ENCODE measurements around the gene SRSF10.
"Not testable (repeated sequence)": the region's sequence is repeated elsewhere in the genome, so short reads cannot be mapped to it uniquely, and the experiment has no call there.

Gene SRSF10

DNA sequence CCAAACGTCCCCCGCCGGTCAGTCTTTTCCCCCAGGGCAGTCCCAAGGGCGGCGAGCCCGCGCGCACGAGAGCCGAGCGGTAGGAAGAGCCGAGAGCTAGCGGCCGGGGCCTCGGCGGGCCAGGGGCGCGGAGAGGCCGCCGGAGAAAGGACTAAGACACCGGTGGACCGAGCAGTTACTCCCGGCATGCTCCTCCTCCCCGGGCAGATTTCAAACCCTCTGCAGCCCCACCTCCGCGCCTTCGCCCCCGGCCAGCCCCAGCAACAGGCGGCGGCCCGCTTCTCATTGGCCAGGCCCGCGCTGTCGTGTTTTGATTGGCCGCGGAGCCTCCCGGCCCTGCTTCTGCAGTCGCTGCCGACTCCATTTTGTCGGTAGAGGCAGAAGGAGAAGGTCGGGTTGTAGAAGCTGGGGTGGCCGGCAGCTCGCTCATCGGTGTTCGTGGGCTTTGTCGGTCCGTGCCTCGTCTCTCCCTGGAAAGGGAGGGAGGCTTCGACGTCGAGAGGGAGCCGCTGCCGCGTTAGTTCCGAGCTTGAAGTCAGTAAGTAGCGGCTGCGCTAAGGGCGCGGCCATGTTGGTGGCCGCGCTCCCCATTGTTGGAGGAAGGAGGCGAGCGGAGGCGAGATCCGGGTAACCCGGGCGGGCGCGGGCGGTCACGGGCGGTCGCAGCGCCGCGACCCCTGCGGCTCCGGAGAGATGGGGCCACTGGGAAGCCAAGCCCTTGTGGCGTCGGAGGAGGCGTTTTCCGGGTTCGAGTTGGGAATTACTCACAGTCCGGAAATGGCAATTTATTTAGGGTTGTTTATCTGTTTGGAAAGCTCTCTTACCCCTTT is 20.5 kb downstream of the SRSF10 start, which contains the start of gene PNRC2:
Gene PNRC2, plus strand, starts transcription at position 368 of the 830 bp plus-strand sequence. CDS start 1,630 bp downstream, outside the sequence.
- in situ Hi-C loops (cut with MboI; ENCODE audit: low sequenced_read_pairs), result no loop called here

DNA sequence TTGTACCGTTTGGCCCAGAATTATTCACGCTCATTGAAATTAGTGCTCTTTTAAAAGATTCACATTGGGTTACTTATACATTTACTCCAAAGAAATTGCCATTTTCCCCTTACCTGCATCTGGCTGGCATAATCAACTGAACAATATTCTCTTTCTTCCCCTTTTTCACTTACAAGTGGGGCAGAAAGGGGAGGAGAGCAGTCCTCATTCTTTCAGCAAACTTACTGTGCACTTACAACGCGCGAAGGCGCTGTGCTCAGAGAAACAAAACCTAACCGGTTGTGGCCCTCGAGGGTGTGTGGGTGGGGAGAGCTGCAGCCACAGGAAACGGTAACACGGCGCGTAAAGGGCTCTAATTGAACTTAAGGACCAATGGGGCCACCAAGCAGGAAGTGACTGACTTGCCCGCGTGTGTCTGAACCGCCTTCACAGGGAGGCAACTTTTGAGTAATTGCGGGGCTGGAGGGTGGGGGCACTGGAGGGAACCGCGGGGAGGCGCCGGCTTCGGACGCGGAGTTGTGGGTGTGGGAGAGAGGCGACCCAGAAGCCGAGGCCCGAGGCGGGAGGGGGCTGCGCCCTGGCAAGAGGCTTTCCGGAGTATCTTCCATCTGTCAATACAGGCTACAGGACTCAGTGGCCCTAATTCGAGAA is 21.2 kb downstream of the SRSF10 start:
- in situ Hi-C loops (cut with MboI; ENCODE audit: low sequenced_read_pairs), result no loop called here

DNA sequence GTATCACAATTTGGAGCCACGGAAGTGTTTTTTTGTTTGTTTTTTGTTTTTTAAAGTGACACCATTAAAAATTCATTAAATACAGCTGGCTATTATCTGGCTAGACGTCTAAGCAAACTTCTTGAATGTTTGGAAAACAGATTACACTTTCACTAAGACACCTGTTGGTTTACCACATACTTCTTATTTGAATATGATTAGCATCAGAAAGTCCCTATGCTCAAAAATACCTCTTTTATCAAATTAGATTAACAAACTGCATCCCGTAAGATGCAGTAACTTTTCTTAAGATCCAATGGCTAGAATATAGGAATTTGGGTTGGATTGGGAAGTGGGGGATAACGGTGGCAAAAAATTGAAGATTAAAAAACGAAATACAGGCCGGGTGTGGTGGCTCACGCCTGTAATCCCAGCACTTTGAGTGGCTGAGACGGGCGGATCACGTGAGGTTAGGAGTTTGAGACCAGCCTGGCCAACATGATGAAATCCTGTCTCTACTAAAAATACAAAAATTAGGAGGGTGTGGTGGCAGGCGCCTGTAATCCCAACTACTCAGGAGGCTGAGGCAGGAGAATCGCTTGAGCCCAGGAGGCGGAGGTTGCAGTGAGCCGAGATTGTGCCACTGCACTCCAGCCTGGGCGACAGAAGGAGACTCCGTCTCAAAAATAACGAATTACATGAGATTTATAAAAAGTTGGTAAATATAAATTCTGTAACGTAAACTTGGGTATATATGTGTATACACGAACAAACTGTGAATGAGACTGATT is 21.9 kb downstream of the SRSF10 start:
- in situ Hi-C loops (cut with MboI; ENCODE audit: low sequenced_read_pairs), result not testable (repeated sequence)

DNA sequence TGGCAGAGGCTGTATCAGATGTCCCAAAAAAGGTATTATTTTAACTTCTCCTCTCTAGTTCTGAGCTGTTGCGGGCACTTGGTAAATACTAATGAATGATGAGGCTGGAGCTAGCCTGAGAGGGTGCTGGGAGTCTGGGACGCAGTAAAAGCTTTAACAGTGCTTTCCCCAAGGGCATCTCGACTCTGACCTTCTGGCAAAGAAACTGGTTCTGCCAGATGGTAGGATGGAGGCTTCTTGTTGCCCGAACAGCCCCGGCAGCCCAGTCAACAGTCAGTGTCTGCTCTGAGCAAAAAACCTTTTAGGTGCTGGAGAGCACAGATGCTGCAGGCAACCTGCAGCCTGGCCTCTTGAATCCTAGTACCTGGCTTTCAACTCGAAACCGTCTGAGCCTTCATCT is 23.0 kb downstream of the SRSF10 start:
- in situ Hi-C loops (cut with MboI; ENCODE audit: low sequenced_read_pairs), result no loop called here

DNA sequence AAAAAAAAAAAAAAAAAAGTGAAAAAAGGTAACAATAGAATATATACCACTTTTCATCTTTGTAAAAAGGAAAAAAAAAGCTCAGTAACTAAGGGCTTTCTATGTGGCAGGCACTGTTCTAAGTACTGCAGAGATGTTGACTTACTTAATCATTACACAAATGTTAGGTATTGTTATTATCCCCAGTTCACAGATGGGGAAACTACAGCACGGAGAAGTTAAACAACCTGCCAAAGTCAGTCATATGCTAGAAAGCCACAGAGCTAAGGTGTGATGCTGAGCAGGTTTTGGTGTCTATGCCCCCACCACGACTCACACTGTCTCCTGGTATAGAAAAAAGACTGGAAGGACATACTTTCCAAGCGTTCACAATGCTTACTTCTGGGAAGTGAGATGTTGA is 27.1 kb downstream of the SRSF10 start:
- in situ Hi-C loops (cut with MboI; ENCODE audit: low sequenced_read_pairs), result no loop called here

DNA sequence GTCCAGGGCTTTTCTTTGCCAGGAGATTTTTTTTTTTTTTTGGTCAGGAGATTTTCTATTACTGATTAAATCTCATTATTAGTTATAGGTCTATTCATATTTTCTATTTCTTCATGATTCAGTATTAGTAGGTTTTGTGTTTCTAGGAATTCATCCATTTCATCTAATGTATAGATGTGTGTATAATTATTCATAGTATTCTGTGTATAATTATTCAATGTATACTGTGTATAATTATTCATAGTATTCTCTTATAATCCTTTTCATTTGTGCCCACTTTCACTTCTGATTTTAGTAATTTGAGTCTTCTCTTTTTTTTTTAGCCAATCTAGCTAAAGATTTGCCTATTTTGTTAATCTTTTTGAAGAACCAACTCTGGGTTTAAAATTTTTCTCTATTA is 32.8 kb downstream of the SRSF10 start:
- in situ Hi-C loops (cut with MboI; ENCODE audit: low sequenced_read_pairs), result no loop called here

DNA sequence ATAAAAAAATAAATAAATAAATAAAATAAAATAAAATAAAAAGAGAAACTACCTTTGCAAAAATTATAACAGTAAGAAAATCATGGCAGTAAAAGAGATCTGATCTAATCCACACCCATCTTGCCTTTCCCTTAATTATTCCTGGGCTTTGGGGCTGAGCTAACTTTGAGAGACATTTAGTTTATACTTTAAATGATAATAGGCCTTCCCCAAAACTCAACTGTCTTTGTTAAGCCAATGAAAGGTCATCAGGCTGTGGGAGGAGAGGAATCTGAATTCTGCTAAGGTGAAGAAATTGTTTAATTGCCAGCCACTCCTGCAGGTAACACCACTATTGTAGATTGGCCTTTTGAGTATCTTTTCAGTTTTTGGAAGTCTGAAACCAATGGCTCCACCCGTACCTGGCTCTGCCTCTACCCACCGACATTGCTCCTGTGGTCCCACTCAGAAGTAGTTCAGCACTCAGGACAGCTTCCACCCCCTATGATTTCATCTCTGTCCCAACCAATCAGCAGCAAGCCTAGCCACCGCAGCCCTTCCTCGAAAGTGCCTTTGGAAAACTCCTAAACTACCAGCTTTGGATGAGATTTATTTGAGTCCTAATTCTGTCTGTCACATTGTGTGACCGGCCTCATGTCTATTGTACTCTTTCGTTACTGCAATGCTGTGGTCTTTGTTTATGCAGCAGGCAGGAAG is 43.5 kb downstream of the SRSF10 start:
- in situ Hi-C loops (cut with MboI; ENCODE audit: low sequenced_read_pairs), result no loop called here

DNA sequence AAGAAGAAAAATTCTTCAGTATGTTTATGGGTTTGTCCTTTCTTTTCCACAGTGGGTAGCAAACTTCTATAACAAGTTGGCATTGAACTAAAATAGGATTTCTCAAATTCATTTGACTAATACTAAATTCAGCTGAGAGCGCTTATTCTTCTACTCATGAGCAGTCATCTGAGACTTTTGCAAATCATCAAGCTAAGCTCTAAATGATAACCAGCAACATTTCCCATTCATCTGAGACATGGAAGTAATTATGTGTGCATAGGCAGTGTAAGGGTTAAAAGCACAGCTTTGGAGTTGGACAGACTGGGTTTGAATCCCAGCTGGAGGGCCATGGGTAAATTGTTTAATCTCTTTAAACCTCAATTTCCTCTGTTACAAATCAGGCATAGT is 48.6 kb downstream of the SRSF10 start:
- in situ Hi-C loops (cut with MboI; ENCODE audit: low sequenced_read_pairs), result no loop called here

DNA sequence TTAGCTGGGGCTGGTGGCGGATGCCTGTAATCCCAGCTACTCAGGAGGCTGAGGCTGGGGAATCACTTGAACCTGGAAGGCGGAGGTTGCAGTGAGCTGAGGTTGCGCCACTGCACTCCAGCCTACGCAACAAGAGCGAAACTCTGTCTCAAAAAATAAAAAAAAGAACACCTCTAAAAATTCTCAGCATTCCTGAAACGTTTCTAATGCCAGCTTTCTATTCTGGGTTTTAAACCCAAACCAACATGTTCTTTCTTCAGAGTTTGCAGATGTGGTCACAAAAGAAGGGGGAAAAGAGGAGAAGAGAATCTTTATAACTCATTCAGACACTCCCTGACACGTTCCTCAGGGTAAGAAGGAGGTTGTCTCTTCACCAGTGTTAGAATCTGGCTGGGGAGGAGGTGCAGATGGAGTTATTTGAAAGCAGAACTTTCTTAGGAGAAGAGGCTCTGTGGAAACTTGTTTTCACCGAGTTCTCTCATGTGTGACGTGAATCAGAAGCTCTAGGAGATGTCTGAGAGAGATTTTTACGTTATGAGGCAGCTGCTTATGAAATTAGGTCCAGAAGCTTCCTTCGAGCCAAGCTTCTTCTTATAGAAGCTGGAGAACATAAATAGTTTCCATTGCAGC is 49.2 kb downstream of the SRSF10 start:
- in situ Hi-C loops (cut with MboI; ENCODE audit: low sequenced_read_pairs), result no loop called here

DNA sequence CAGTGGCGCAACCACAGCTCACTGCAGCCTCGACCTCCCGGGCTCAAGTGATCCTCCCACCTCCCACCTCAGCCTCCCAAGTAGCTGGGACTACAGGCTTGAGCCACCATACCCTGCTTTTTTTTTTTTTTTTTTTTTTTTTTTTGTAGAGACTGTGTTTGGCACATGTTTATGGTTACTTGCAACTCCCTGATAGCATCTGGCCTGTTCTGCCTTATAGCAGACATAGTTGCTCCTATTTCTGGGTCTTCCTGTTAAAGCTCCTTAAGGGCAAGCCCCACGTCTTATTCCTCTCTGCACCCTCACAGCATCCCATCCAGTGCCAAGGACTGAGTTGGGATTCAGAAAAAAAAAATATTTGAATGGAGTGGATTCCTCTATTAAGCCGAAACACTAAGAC is 49.9 kb downstream of the SRSF10 start:
- in situ Hi-C loops (cut with MboI; ENCODE audit: low sequenced_read_pairs), result no loop called here

DNA sequence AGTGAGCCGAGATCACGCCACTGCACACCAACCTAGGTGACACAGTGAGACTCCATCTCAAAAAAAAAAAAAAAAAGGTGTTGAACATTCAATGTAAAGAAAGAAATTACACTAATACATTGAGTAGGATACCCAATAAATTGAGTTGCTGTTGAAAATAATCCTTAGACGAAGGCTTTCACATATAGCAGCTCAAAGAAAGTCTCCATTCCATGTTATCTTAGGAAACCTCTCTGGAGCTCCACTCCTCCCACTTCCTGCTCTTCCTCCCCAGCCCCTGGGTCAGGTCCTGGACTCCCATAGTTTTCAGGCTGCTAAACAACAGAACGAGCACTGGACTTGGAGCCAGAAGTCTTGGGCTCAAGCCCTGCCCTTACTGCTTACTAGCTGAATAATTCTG is 51.3 kb downstream of the SRSF10 start:
- in situ Hi-C loops (cut with MboI; ENCODE audit: low sequenced_read_pairs), result no loop called here

DNA sequence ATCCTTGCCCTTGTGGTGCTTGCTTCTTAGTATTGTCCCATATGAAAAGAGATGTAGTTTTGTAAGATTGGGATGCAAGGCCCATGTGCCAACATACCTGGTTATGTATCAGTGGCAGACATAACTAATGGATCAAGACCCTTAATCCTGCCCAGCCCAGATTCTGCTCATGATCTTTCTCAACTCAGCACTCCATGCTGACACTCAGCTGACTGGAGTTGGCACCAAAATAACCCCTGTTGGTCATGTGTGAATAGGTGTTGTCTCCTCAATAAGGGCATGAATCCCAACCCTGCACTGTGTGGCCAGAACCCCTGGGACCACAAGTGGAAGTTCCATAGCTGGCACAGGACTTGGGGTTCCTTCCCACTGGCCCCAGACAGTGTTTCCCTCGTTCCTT is 53.0 kb downstream of the SRSF10 start:
- in situ Hi-C loops (cut with MboI; ENCODE audit: low sequenced_read_pairs), result no loop called here

DNA sequence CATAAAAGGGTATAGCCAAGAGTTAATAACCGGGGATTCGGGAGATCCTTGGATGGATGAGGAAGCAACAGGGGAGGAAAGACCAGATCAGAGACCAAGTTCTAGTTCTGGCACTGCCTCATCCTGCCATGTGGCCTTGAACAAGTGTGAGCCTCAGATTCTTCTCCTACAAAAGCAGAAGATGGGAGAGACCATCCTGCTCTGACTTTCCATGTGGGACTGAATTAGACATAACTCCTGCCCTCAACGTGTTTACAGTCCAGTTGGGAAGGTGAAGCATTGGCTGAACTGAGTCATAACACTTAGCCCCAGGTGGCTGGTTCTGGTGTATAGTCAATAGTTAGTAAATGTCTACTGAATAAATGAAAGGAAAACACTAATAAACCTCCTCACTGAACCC is 54.8 kb downstream of the SRSF10 start:
- in situ Hi-C loops (cut with MboI; ENCODE audit: low sequenced_read_pairs), result no loop called here

DNA sequence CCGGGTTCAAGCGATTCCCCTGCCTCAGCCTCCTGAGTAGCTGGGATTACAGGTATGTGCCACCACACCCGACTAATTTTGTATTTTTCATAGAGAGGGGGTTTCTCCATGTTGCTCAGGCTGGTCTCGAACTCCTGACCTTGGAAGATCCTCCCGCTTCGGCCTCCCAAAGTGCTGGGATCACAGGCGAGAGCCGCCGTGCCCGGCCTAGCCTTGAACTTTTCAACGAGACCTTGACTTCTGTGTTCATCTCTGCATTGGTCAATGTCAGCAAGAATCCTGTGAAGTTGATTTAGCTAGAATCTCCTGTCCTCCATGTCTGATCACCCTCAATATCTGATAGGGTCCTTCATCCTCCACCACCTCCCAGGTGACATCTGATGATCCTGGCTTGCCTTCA is 55.5 kb downstream of the SRSF10 start:
- in situ Hi-C loops (cut with MboI; ENCODE audit: low sequenced_read_pairs), result no loop called here

DNA sequence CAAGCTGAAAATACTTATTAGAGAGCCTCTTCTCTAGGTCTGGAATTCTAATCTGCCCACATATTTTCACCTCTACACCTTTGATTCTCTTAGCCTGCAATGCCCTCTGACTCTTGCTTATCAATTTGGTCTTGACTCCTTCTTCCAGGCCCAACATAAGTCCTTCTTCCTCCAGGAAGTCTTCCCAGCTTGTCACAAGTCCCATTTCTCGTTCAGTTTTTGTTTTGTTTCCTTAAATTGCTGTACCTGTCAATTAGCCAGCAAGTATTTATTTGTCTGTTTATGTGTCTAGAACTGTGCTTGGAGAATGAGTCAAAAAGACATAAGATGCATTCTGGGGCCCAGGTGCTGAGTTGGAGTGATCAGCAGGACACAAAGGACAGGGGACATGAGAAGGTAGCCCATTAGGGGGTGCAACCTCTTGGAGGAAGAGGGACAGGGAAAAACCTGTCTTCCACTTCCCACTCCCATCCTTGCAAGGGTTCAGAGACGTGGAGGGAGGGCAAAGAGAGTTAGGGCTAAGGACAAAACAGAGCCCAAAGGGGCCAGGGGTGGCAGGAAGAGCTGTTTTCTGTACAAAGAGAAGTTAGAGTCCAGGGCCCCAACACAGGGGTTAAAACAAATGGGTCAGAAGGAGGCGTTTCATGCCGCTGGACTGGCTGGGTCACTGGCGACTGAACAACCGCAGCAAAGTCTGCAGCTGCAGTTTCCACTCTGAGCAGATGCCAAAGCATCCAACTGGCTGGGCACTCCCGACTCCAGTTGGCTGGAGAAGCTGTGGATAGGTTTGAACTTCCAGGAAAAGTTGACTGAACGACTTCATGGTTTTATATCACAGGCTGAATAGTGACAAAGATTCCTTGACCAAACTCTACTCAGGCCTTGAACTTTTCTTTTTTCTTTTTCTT is 56.3 kb downstream of the SRSF10 start:
- in situ Hi-C loops (cut with MboI; ENCODE audit: low sequenced_read_pairs), result no loop called here

DNA sequence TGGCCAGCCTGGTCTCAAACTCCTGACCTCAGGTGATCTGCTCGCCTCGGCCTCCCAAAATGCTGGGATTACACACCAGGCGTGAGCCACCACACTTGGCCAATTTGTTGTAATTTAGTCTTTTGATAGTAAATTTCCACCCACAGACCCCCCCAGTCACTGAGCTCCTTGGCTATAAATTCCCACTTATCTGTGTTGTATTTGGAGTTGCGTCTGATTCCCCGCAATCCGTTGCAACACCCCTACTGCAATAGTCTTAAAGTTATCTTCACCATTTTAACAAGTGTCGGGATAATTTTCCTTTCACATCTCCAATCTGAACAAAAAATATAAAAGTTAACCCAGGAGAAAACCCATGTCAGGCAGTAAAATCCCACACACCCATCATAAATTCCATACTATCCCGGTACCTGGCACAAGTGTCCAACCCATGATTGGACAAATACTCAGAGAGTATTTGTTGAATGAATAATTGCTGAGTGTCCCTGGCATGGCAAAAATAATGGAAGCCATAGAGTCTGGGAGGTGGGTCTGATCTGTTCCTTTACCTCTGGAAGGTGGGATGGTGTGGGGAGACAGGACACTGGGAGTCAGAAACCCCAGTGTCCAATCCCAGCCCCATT is 57.7 kb downstream of the SRSF10 start:
- in situ Hi-C loops (cut with MboI; ENCODE audit: low sequenced_read_pairs), result no loop called here

DNA sequence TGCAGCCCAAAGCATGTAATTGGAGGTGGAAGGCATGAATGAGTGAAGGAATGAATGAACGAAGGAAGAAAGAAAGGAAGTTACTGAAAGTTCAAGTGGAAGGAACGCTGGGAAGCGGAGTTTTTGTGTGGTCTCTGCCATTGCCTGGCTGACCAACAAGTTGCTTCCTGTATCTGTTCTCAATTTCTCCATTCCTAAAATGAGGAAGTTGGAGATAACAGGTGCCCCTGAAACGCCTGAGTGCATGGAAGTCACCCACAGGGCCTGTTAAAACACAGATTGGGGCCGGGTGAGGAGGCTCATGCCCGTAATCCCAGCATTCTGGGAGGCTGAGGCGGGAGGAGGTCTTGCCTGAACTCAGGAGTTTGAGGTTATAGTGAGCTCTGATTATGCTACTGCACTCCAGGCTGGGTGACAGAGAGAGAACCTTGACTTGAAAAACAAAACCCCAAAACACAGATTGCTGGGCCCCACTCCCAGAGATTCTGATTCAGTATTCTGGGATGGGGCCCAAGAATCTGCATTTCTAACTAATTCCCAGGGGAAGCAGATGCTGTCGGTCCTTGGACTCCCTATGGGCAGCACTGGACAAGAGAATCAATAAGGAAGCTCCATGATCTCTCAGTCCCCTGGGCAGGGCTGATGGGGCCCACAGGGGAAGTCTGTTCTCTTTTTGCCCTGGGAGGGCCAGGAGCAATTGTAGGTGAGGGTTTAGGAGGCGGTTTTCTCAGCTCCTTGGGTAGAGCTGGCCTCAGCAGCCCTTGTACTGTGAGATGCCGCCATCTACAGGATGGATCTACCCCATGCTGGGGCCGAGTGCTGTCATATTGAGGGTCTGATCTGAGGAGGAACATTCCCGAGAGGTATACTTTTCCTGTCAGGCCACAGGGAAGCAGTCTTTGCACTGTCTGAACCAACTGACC is 63.7 kb downstream of the SRSF10 start:
- in situ Hi-C loops (cut with MboI; ENCODE audit: low sequenced_read_pairs), result loop anchor here (10.0 kb wide), 1 partner anchor 112 kb away; the partner anchor contains the start of gene GALE

DNA sequence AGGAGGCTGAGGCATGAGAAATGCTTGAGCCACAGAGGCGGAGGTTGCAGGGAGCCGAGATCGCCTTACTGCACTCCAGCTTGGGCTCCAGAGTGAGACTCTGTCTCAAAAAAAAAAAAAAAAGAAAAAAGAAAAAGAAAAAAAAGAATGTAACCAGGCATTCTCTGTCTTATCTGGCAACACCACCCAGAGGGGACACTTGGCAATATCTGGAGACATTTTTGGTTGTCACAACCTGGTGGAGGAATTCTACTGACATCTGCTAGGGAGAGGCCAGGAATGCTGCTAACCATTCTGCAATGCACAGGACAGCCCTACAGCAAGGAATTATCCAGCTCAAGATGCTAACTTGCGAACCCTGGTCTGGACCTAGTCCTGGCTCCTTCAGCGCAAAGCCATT is 64.7 kb downstream of the SRSF10 start:
- in situ Hi-C loops (cut with MboI; ENCODE audit: low sequenced_read_pairs), result loop anchor here (10.0 kb wide), 1 partner anchor 111 kb away; the partner anchor contains the start of gene GALE

All from HL-60/S4 treated with retinoic acid at 250 ng/mL for 4 days and 3 days (cell line).